GM10266 (cell line): ENCODE data around the gene RNASE2.
"Not testable (repeated sequence)": the region's sequence is repeated elsewhere in the genome, so short reads cannot be mapped to it uniquely, and the experiment has no call there.

Experiments used
- DNase-seq: peaks from one replicate; pipeline ENCODE4 v3.0.0; 2012; ENCODE audit errors: extremely low spot score
- TF ChIP-seq, protein P1 (sequence below): IDR thresholded peaks from 2 replicates; pipeline ENCODE4 v1.5.1; 2012; ENCODE audit warnings: mild to moderate bottlenecking, low read depth; ENCODE audit not compliant: control insufficient read depth, insufficient read depth; ENCODE audit errors: missing control alignments

Gene RNASE2

DNA sequence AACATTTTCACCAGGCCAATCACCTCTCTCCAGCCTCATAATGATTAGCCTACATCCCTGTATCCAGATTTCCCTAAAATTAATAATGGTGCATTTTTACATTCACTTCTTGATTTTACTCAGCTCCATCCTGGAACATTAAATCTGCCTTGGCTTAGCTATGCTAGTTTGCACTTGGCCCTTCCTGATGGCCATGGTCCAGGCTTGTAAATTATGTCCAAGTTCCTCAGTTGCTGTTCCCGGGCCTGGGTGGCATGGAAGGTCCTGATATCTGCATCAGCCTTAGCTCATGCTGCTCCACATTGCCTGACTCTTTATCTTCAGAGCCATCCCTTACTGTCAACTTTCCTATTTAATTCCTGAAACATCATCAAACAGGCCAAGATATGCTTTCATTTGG, 23.4 kb downstream of the RNASE2 start:
- TF ChIP-seq, protein P1, sequence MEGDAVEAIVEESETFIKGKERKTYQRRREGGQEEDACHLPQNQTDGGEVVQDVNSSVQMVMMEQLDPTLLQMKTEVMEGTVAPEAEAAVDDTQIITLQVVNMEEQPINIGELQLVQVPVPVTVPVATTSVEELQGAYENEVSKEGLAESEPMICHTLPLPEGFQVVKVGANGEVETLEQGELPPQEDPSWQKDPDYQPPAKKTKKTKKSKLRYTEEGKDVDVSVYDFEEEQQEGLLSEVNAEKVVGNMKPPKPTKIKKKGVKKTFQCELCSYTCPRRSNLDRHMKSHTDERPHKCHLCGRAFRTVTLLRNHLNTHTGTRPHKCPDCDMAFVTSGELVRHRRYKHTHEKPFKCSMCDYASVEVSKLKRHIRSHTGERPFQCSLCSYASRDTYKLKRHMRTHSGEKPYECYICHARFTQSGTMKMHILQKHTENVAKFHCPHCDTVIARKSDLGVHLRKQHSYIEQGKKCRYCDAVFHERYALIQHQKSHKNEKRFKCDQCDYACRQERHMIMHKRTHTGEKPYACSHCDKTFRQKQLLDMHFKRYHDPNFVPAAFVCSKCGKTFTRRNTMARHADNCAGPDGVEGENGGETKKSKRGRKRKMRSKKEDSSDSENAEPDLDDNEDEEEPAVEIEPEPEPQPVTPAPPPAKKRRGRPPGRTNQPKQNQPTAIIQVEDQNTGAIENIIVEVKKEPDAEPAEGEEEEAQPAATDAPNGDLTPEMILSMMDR: no peak
- no peak for DNase-seq

DNA sequence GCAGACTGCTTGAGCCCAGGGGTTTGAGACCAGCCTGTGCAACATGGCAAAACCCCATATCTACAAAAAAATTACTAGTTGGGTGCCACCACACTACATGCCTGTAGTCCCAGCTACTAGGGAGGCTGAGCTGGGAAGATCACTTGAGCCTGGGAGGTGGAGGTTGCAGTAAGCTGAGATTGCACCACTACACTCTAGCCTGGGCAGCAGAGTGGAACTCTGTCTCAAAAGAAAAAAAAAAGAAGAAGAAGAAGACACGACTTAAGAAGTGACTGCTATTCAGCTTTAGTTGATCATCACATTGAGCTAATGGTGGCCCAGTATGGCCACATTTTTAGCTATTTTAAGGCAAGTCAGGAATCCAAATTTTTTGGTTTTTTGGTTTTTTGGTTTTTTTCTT, 25.6 kb downstream of the RNASE2 start:
- no peak for DNase-seq
- TF ChIP-seq, protein P1: no peak

DNA sequence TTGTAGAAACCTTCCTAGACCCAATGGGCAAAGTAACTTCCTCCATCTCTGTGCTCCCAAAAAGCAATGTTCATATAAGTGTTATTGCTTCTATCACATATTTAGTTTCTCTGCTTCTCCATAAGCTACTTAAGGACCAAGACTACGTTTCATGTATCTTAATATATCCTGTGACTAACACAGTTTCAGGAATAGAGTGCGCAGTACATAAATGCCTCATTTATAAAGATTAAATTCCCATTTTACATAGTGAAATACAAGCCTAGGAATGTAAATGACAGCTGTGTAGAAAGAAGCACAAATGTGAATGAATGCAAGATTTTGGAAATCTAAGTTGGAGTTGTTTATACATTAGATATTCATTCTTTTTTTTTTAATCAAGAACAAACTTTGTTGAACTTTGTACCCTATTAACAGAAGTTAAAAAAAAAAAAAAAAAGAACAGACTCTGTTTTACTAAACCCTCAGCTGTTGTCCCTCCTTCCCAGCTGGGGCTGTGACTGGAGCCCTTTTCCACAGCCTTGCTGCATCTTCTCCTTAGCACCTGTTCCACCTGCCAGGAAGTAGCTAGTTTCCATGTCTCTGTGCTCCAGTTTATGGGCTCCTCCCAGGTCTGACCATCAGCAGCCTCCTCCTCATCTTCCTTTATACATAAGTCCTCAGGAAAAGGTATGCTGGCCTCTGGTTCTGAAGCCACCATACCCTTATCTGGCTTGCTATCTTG, 27.5 kb downstream of the RNASE2 start:
- DNase-seq: no peak
- TF ChIP-seq, protein P1: no peak

DNA sequence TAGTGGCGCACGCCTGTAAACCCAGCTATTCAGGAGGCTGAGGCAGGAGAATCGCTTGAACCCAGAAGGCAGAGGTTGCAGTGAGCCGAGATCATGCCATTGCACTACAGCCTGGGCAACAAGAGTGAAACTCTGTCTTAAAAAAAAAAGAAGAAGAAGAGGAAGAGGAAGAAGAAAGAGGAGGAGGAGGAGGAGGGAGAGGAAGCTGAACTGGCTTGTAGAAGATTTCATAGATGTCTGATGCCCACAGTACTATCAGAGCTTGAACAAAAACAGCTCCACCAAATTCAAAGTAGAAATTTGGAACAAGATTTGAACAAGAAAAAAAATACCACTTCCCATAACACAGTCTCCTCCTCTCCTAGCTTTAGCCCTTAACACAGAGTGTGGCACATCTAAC, 30.4 kb downstream of the RNASE2 start:
- not testable (repeated sequence) for DNase-seq

DNA sequence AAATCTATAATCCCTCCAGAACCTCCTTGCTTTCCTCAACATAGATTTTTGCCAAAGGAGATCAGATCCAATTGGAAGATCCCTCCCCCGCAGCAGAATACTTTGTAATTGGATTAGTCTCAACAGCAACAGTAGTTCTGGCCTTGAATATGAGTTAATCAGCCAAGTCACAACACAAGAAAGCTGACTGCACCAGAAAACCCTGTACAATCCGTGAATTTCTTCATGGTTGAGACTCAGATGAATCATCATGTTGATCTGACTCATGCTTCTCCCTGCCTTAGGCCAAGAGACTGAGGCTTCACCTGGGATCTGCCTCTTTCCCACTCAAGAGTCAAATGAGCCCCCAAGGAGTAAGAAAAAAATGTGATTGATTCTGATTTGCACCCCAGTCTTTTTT, 31.5 kb downstream of the RNASE2 start:
- TF ChIP-seq, protein P1: no peak
- DNase-seq: no peak

DNA sequence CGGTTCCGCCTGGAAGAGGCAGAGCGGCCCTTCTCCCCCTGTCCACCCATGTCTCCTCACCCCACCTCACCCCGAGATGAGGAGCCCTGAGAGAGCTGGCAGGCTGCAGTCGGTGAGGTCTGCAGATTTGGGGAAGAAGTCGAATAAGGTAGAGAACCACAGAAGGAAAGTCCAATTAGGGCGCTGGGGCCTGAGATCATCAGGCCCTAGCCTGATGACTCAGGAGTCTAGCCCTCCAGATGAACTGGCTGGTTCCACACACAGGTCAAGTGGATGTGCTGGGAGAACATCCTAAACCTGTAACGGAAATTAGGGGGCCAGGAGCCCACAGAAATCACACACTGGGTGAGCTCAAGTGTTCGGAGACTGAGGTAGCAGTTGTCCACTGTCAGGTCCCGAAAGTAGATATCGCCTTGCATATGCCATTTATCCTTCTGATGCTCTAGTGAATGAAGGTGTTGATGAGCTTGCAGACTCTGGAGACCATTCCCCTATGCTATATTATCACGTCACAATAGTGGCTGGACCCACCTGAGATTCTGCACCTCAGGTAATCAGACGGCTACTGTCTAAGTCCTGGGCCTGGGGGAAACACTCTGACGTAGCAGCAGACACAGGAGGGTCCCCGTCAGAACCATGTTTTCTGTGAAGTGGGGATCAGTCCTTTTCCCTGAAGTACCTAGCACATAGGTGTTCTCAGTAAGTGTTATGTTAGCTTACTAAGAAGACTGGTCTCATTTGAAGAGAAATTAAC, 33.6 kb downstream of the RNASE2 start:
- no peak for DNase-seq
- TF ChIP-seq, protein P1: no peak

GRCh38 chr14:20989471-20989786, 34.1 kb downstream of the RNASE2 start:
- no peak for DNase-seq
- TF ChIP-seq, protein P1: no peak
